Measurements from ENCODE around the gene MYT1.

Gene MYT1

GRCh38 chr20:64216910-64217309, 52.7 kb downstream of the MYT1 start:
- DNase-seq (ENCODE audit: extremely low read depth, low read depth) = no peak
- TF ChIP-seq CTCF (IDR thresholded peaks at IDR 0.05; ENCODE audit: low read depth, low read length) = no peak

GRCh38 chr20:64217539-64218221, 53.4 kb downstream of the MYT1 start:
- no peak for DNase-seq (ENCODE audit: extremely low read depth, low read depth)
- TF ChIP-seq CTCF (IDR thresholded peaks at IDR 0.05; ENCODE audit: low read depth, low read length) = no peak

- DNase-seq (ENCODE audit: extremely low read depth, low read depth) = no peak
- no peak for TF ChIP-seq CTCF (IDR thresholded peaks at IDR 0.05; ENCODE audit: low read depth, low read length)
Measured at GRCh38 chr20:64219202-64219601, 55.0 kb downstream of the MYT1 start.

- no peak for DNase-seq (ENCODE audit: extremely low read depth, low read depth)
- TF ChIP-seq CTCF (IDR thresholded peaks at IDR 0.05; ENCODE audit: low read depth, low read length) = no peak
Measured at GRCh38 chr20:64219730-64220129, 55.5 kb downstream of the MYT1 start.

- no peak for TF ChIP-seq CTCF (IDR thresholded peaks at IDR 0.05; ENCODE audit: low read depth, low read length)
- no peak for DNase-seq (ENCODE audit: extremely low read depth, low read depth)
Measured at GRCh38 chr20:64220420-64220819, 56.2 kb downstream of the MYT1 start.

GRCh38 chr20:64220891-64221527, 56.8 kb downstream of the MYT1 start:
- no peak for TF ChIP-seq CTCF (IDR thresholded peaks at IDR 0.05; ENCODE audit: low read depth, low read length)
- DNase-seq (ENCODE audit: extremely low read depth, low read depth) = no peak

- no peak for DNase-seq (ENCODE audit: extremely low read depth, low read depth)
- no peak for TF ChIP-seq CTCF (IDR thresholded peaks at IDR 0.05; ENCODE audit: low read depth, low read length)
Measured at GRCh38 chr20:64222291-64222735, 58.1 kb downstream of the MYT1 start.

Measured in AG09319 (cell line).